Measurements from ENCODE around the gene CYTH3.

CYTH3 gene

DNA sequence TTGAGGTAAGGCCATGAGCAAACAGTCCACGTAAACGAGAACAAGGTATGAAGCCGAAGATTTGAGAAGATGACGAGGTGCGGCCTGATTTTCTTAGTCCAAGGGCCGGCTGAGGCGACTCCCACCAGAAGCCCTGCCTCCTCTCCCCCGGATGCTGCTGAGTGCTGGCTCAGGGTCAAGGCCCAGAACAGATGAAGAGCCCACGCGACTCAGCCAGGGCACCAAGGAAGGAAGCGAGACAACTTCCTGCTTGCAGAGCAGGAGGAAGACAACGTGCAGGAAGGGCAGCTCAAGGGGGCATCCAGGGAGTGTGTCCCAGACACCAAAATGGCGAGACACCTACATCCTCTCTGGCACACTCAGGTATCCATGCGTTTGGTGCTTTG, 99.5 kb downstream of the CYTH3 start:
- peaks cover 4 to 40% (median 26%) of the 10 kb centered on the region in 4 donors for H3K4me1 ChIP-seq
- no peak overlapping the region for H3K4me3 ChIP-seq
- no peak for DNase-seq
- H3K36me3 ChIP-seq: peaks cover 16 to 60% (median 41%) of the 10 kb centered on the region in 3 donors
- H3K9me3 ChIP-seq: no peaks in the 10 kb centered on the region
- H3K27ac ChIP-seq: no peak overlapping the region
- intact Hi-C loops (cut with DNase I; ENCODE audit: low total_unique reads): no loop called here
- no peaks in the 10 kb centered on the region for H3K27me3 ChIP-seq
- TF ChIP-seq, protein P1, sequence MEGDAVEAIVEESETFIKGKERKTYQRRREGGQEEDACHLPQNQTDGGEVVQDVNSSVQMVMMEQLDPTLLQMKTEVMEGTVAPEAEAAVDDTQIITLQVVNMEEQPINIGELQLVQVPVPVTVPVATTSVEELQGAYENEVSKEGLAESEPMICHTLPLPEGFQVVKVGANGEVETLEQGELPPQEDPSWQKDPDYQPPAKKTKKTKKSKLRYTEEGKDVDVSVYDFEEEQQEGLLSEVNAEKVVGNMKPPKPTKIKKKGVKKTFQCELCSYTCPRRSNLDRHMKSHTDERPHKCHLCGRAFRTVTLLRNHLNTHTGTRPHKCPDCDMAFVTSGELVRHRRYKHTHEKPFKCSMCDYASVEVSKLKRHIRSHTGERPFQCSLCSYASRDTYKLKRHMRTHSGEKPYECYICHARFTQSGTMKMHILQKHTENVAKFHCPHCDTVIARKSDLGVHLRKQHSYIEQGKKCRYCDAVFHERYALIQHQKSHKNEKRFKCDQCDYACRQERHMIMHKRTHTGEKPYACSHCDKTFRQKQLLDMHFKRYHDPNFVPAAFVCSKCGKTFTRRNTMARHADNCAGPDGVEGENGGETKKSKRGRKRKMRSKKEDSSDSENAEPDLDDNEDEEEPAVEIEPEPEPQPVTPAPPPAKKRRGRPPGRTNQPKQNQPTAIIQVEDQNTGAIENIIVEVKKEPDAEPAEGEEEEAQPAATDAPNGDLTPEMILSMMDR (IDR thresholded peaks at IDR 0.05): no peak

GRCh38 chr7:6172224-6172909, 100.1 kb downstream of the CYTH3 start:
- no peak overlapping the region for H3K4me3 ChIP-seq
- peaks cover 16 to 62% (median 41%) of the 10 kb centered on the region in 3 donors for H3K36me3 ChIP-seq
- TF ChIP-seq, protein P1 (IDR thresholded peaks at IDR 0.05): no peak
- intact Hi-C loops (cut with DNase I; ENCODE audit: low total_unique reads): no loop called here
- DNase-seq: no peak
- H3K27ac ChIP-seq: no peak overlapping the region
- H3K9me3 ChIP-seq: no peaks in the 10 kb centered on the region
- H3K27me3 ChIP-seq: no peaks in the 10 kb centered on the region
- H3K4me1 ChIP-seq: peaks cover 0 to 35% (median 21%) of the 10 kb centered on the region in 4 donors

GRCh38 chr7:6171532-6172223, 100.7 kb downstream of the CYTH3 start:
- H3K36me3 ChIP-seq: peaks cover 16 to 67% (median 41%) of the 10 kb centered on the region in 3 donors
- no peak for DNase-seq
- H3K4me3 ChIP-seq: no peak overlapping the region
- no peaks in the 10 kb centered on the region for H3K9me3 ChIP-seq
- H3K27me3 ChIP-seq: no peaks in the 10 kb centered on the region
- TF ChIP-seq, protein P1 (IDR thresholded peaks at IDR 0.05): no peak
- H3K27ac ChIP-seq: no peak overlapping the region
- intact Hi-C loops (cut with DNase I; ENCODE audit: low total_unique reads): no loop called here
- H3K4me1 ChIP-seq: peaks cover 0 to 28% (median 15%) of the 10 kb centered on the region in 4 donors

- Histone ChIP-seq H3K4me1 (peaks cover 0 to 20% (median 8%) of the 10 kb centered on the region in 4 donors), H3K4me3 (no peak overlapping the region), H3K27me3 (no peaks in the 10 kb centered on the region), H3K27ac (no peak overlapping the region), H3K9me3 (no peaks in the 10 kb centered on the region), H3K36me3 (peaks cover 16 to 70% (median 41%) of the 10 kb centered on the region in 3 donors)
- no peak for DNase-seq
- intact Hi-C loops (cut with DNase I; ENCODE audit: low total_unique reads): no loop called here
- TF ChIP-seq, protein P1 (IDR thresholded peaks at IDR 0.05): no peak
These were observed 101.6 kb downstream of the CYTH3 start for GRCh38 chr7:6170571-6171531.

- Histone ChIP-seq H3K9me3 (no peaks in the 10 kb centered on the region), H3K4me3 (no peak overlapping the region), H3K4me1 (peaks cover 0 to 11% (median 4%) of the 10 kb centered on the region in 4 donors), H3K27me3 (no peaks in the 10 kb centered on the region), H3K27ac (no peak overlapping the region), H3K36me3 (peaks cover 16 to 79% (median 49%) of the 10 kb centered on the region in 3 donors)
- intact Hi-C loops (cut with DNase I; ENCODE audit: low total_unique reads): no loop called here
- DNase-seq: no peak
- TF ChIP-seq, protein P1 (IDR thresholded peaks at IDR 0.05): no peak
These were observed 102.5 kb downstream of the CYTH3 start for GRCh38 chr7:6169805-6170520.
